Esophagus muscularis mucosa (tissue), 4 donors: Measurements from ENCODE around the gene TCAIM. TPM values are rescaled to one million over a fixed set of nuclear protein-coding genes. Genes with fewer than 3 reads are reported as not detected.
"Not testable (repeated sequence)": the region's sequence is repeated elsewhere in the genome, so short reads cannot be mapped to it uniquely, and the experiment has no call there.

ENCODE experiments used
- DNase-seq: peaks from one replicate; pipeline ENCODE4 v3.0.0-alpha.2; 2017; ENCODE audit errors: extremely low spot score
- H3K27ac ChIP-seq, 4 donors: fragments of 200-600 bp; sonication (generic); replicated peaks in 1 of 4; 1 replicate in 3 of 4; 2 replicates in 1 of 4; pipeline ENCODE4 v1.5.1; 2016 to 2019; ENCODE audit warnings: mild to moderate bottlenecking in 1 of 4
- H3K27me3 ChIP-seq, 4 donors: fragments of 200-600 bp; sonication (generic); one replicate each; pipeline versions ENCODE4 v1.5.1 to v1.6.0; 2016 to 2019
- H3K36me3 ChIP-seq, 4 donors: fragments of 200-600 bp; sonication (generic); one replicate each; pipeline ENCODE4 v1.5.1; 2016 to 2019
- H3K4me1 ChIP-seq, 4 donors: fragments of 200-600 bp; sonication (generic); one replicate each; pipeline ENCODE4 v1.5.1; 2016 to 2019
- H3K4me3 ChIP-seq, 4 donors: fragments of 200-600 bp; sonication (generic); 1 replicate in 2 of 4; 2 replicates in 2 of 4; pipeline ENCODE4 v1.5.1; 2016 to 2019; ENCODE audit warnings: mild to moderate bottlenecking in 4 of 4, moderate library complexity in 1 of 4
- H3K9me3 ChIP-seq, 4 donors: fragments of 200-600 bp; sonication (generic); 1 replicate in 3 of 4; 2 replicates in 1 of 4; pipeline ENCODE4 v1.5.1; 2016 to 2019
- EP300 ChIP-seq: sonication (generic); formaldehyde crosslinking; IDR thresholded peaks from one replicate; pipeline ENCODE4 v1.6.1; 2017; ENCODE audit warnings: antibody characterized with exemption
- POLR2A ChIP-seq: fragments of 450-650 bp; IDR thresholded peaks from one replicate; pipeline ENCODE4 v1.6.1; 2017; ENCODE audit warnings: antibody characterized with exemption, moderate library complexity, mild to moderate bottlenecking, low read depth
- POLR2AphosphoS5 ChIP-seq, 2 donors: sonication (generic); formaldehyde crosslinking; IDR thresholded peaks; one replicate each; pipeline ENCODE4 v1.6.1; 2017; ENCODE audit warnings: antibody characterized with exemption in 2 of 2
- WGBS: methylation state at CpG from one replicate; pipeline ENCODE4 v1.1.5; 2018; 5-methylcytosine and 5-hydroxymethylcytosine counted together
- intact Hi-C: fragments of 100-400 bp; cut with DNase I; formaldehyde crosslinking; loops from one replicate; pipeline ENCODE4 v1.15.1; 2023
- total RNA-seq, 4 donors: library from RNA; depleted of rRNA; stranded (reverse); fragments of >200 nt; gene quantifications; one replicate each; pipeline versions ENCODE4 v1.1.0 to v1.2.1, GENCODE V29; 2016
- TF ChIP-seq, protein P1 (sequence below), 3 experiments: fragments of 200-600 bp in 2 of 3; fragments of 450-650 bp in 1 of 3; sonication (generic) in 2 of 3; IDR thresholded peaks; one replicate each; pipeline ENCODE4 v1.5.1; 2017 to 2019; ENCODE audit warnings: antibody characterized with exemption in 3 of 3, mild to moderate bottlenecking in 2 of 3, moderate library complexity in 1 of 3

The TCAIM gene
- total RNA-seq, 4 donors from 2014 or later: 32.0 to 46.4 (median 36.5) TPM

DNA sequence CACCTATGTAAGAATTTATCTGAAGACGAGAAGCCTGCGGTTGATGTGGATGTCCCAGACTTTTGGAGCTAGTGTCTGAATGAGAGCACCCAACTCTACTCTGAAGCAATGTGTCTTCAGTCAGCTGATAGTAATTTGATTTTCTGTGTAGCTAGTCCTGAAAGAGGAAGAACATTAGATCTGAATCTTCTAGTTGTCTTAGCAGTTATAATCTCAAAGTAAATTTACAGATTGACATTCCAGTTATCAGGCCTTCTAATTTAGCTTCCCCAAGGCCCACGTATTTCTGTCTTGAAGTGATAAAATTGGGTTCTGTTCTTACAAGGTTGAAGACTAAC lies 1.5 kb downstream of the TCAIM start:
- no peak for DNase-seq
- intact Hi-C loops: no loop called here
- 77% methylated on average over 3 of the region's 3 CpGs for WGBS
- Histone ChIP-seq H3K4me3 (peak overlapping the region; percentile 69 to 86 (median 82)), H3K27ac (peak overlapping the region; percentile 94 to 99 (median 96)), H3K36me3 (no peaks in the 10 kb centered on the region), H3K4me1 (peaks cover 33 to 57% (median 50%) of the 10 kb centered on the region in 4 donors), H3K9me3 (no peaks in the 10 kb centered on the region), H3K27me3 (no peaks in the 10 kb centered on the region)
- TF ChIP-seq, protein P1, sequence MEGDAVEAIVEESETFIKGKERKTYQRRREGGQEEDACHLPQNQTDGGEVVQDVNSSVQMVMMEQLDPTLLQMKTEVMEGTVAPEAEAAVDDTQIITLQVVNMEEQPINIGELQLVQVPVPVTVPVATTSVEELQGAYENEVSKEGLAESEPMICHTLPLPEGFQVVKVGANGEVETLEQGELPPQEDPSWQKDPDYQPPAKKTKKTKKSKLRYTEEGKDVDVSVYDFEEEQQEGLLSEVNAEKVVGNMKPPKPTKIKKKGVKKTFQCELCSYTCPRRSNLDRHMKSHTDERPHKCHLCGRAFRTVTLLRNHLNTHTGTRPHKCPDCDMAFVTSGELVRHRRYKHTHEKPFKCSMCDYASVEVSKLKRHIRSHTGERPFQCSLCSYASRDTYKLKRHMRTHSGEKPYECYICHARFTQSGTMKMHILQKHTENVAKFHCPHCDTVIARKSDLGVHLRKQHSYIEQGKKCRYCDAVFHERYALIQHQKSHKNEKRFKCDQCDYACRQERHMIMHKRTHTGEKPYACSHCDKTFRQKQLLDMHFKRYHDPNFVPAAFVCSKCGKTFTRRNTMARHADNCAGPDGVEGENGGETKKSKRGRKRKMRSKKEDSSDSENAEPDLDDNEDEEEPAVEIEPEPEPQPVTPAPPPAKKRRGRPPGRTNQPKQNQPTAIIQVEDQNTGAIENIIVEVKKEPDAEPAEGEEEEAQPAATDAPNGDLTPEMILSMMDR (IDR thresholded peaks at IDR 0.05): no peak
- TF ChIP-seq EP300 (no peak), POLR2AphosphoS5 (IDR thresholded peaks at IDR 0.05) (no peak), POLR2A (no peak)

DNA sequence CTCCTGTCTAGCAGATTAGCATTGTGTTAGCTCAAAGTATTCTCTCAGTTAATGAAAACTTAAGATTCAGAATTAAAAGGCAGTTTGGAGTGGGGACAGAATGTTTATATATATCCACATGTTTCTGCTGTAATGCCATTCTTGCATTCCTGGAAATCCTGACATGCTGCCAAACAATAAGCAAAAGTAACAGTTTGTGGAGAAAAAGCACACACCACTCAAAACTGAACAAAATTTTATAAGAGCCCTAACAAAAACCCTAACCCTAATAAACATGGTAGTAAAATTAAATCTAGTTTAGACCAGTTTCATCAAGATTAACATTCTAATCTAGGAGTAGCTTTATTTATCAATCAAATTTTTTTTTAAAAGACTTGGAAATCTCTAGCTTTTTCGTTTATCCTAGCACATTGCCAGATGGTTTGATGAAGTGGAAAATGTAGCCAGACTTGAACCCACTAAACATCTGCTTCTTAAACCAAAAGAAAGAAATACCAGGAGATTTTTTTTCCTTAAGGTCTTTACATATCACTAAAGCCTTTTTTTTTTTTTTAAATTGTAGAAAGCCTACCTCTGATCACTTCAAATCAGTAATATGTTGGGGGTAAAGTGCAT lies 3.7 kb downstream of the TCAIM start:
- intact Hi-C loops: no loop called here
- Histone ChIP-seq H3K4me1 (peaks cover 36 to 67% (median 61%) of the 10 kb centered on the region in 4 donors), H3K36me3 (no peaks in the 10 kb centered on the region), H3K9me3 (no peaks in the 10 kb centered on the region), H3K27me3 (no peaks in the 10 kb centered on the region), H3K27ac (peak overlapping the region; percentile 60 to 96 (median 70)), H3K4me3 (peak overlapping the region in 1 of 4 donors; percentile 5)
- no peak for DNase-seq
- TF ChIP-seq, protein P1 (IDR thresholded peaks at IDR 0.05): no peak
- TF ChIP-seq POLR2A (no peak), EP300 (no peak), POLR2AphosphoS5 (IDR thresholded peaks at IDR 0.05) (no peak)
- 33% methylated on average over 1 of the region's 1 CpG for WGBS

DNA sequence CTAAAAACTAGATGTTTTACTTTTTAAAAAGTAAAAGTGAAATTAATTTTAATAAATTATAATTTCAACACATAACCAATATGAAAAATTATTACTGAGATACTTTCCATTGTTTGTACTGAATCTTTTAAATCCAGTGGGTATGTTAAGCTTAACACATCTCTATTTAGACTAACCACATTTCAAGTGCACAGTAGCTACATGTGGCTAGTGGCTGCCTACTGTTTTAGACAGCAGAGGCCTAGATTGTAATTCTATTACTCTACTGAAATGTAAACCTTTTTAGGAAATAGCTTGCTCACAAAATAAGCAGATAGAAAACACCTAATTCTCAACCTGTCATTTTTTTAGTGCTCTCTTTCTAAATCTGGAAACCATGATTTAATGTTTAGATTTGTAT lies 4.9 kb downstream of the TCAIM start:
- intact Hi-C loops: no loop called here
- Histone ChIP-seq H3K36me3 (no peaks in the 10 kb centered on the region), H3K9me3 (no peaks in the 10 kb centered on the region), H3K4me1 (peaks cover 31 to 66% (median 61%) of the 10 kb centered on the region in 4 donors), H3K27me3 (no peaks in the 10 kb centered on the region), H3K27ac (no peak overlapping the region), H3K4me3 (no peak overlapping the region)
- no peak for TF ChIP-seq POLR2AphosphoS5 (IDR thresholded peaks at IDR 0.05)
- TF ChIP-seq, protein P1 (IDR thresholded peaks at IDR 0.05): no peak
- no peak for TF ChIP-seq POLR2A
- TF ChIP-seq EP300: no peak
- DNase-seq: no peak

DNA sequence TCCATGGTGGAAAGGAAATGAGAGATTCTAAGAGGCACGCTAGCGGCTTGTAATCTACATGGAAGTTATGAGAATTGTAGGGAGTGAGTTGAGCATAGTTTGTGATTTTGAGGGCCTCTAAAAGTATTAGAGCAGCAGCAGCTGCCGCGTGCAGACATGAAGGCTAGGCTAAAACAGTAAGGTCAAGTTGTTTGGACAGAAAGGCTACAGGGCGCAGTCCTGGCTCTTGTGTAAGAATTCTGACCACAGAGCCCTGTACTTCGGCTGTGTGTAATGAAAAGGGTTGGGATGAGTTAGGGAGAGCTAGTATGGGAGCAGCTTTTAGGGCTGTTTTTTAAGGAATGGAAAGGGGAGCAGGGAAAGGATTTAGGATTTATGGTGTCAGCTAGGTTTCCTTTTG lies 8.0 kb downstream of the TCAIM start:
- DNase-seq, H3K4me3 ChIP-seq, intact Hi-C loops, H3K27ac ChIP-seq, H3K36me3 ChIP-seq, H3K9me3 ChIP-seq, H3K27me3 ChIP-seq: not testable (repeated sequence)
- WGBS: 87% methylated on average over 6 of the region's 6 CpGs
- H3K4me1 ChIP-seq: peaks cover 12 to 39% (median 37%) of the 10 kb centered on the region in 4 donors

DNA sequence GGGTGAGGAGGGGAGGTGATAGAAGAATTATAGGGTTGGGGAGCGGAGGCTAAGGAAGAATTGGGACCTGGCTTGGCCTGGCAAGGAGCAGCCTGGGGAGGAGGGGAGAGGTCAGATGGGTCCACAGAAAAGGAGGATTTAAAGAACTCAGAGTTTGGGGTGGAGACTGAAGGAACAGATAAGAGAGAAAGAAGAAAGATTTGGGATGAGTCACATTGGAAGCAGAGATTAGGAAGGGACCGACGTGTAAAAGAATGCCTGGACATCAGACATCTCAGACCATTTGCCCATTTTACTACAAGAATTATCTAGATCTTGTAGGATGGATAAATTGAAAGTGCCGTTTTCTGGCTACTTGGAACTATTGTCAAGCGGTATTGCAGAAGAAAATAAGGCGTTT lies 10.4 kb downstream of the TCAIM start:
- intact Hi-C loops: no loop called here
- DNase-seq: no peak
- Histone ChIP-seq H3K27me3 (no peaks in the 10 kb centered on the region), H3K36me3 (no peaks in the 10 kb centered on the region), H3K4me1 (peaks cover 3 to 19% (median 15%) of the 10 kb centered on the region in 4 donors), H3K27ac (no peak overlapping the region), H3K4me3 (no peak overlapping the region), H3K9me3 (no peaks in the 10 kb centered on the region)
- no peak for TF ChIP-seq POLR2A
- no peak for TF ChIP-seq POLR2AphosphoS5 (IDR thresholded peaks at IDR 0.05)
- no peak for TF ChIP-seq EP300
- TF ChIP-seq, protein P1 (IDR thresholded peaks at IDR 0.05): no peak
- WGBS: 95% methylated on average over 6 of the region's 6 CpGs
